AG10803 (cell line): ENCODE data around the gene CFAP251.
A peak's percentile ranks its signal among the peaks of the same experiment; 100 is the strongest.

Experiments
- DNase-seq: peaks from one replicate; pipeline ENCODE4 v3.0.0; 2010; ENCODE audit warnings: low read depth
- H3K4me3 ChIP-seq: 2 replicates; pipeline ENCODE4 v1.5.1; 2011; ENCODE audit warnings: mild to moderate bottlenecking, low read length, control low read depth
- CTCF ChIP-seq: conservative IDR thresholded peaks from 2 replicates; pipeline ENCODE4 v1.5.1; 2011; ENCODE audit warnings: mild to moderate bottlenecking, low read length, control low read depth, inconsistent platforms

CFAP251 gene

GRCh38 chr12:122020795-122021192 is 102.4 kb downstream of the CFAP251 start:
- DNase-seq = no peak
- no peak for TF ChIP-seq CTCF
- H3K4me3 ChIP-seq = peak overlapping the region; percentile 54

DNA sequence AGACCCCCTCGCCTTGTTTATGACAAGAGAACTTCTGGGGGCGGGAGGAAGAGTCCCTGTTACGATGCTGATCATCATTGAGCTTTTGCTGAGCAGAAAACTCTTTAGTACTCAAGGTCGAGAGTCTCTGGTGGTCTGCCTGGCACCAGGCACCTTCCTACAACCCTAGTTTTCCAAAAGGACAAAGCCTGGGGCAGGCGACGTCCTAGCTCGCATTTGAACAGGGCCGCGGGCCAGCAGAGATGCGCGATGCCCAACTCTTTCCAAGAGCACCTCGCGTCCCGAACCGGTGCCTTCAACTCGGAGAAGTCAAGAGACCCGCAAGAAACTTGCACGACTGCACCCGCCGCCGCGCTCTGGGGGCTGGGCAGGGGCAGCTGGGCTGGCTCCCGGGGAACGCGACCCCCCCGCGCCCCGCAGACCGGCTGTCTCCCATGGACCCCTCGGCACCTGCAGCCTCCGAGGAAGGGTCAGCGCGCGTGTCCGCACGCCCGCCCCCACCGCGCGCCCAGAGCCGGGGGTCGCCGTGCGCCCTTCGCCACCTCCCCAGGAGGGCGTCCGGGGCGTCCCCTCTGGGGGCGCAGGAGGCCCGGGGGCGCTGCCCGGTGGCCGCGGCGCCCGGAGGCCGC is 102.9 kb downstream of the CFAP251 start:
- no peak for TF ChIP-seq CTCF
- peak; percentile 24 for DNase-seq
- H3K4me3 ChIP-seq = peak overlapping the region; percentile 54

DNA sequence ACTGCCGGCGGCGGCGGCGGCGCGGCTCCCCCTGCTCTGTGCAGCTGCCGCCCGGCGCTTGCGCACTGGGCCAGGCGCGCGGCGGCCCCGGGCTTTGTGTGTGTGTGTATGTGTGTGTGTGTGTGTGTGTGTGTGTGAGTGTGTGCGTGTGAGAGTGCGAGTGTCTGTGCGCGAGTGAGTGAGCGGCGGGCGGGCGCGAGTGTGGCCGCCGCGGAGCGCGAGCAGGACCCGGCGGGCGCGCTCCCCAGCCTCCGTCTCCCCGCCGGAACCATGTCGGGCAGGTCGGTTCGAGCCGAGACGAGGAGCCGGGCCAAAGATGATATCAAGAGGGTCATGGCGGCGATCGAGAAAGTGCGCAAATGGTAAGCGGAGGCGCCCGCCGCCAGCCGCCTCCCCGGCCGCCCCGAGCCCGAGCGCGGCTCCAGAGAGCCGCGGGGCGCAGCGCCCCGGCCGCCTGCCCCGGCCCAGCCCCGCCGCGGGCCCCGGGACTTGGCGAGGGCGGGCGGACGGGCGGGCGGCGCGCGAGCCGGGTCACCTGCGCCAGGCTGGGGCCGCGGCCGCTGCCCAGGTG is 103.5 kb downstream of the CFAP251 start, which contains the start of gene BCL7A:
TSS of gene BCL7A (plus strand) at position 63 of the 571 bp plus-strand sequence. CDS start at position 271, 208 bp downstream.
- peak within 1 kb of the TSS; percentile 62 for H3K4me3 ChIP-seq
- DNase-seq = peak; percentile 82
- TF ChIP-seq CTCF = no peak

GRCh38 chr12:122022393-122023338 is 104.3 kb downstream of the CFAP251 start:
- peak overlapping the region; percentile 62 for H3K4me3 ChIP-seq
- TF ChIP-seq CTCF = no peak
- peak; percentile 20 for DNase-seq

DNA sequence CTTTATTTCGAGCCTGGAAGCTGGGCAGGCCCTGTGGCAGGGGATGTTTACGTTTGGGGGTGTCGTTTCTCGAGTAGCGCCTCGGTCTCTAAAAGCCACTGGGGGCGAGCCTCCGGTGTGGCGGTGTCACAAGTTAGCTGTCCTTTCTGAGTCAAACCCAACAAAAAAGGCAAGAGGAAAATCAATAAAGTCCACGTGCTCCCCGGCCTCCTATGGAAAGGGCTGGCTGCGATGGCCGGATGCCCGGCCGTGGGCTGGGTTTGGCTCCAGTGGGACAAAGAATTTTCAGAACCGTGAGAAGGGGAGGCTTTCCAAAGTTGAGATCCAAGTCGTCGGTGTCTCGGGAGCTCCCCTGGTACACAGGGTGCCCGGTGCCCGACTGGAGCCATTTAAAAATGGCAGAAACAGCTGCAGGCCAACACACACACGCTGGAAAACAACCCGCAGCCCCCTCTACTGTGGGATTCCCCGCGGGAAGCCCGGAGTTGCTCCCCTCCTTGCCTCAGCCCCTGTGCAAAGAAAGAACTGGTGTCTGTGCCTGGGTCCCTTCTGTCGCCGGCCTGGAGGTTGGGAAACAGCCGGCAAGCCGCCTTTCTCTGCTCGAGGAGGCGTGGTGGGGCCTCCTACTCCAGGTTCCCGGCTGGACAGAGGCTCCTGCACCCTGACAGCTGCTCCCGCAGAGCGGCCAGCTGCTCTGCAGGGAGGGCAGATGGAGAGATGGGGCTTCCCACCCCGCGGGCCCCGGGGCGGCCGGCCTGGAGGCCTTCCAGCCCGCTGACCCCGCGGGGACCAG is 105.1 kb downstream of the CFAP251 start:
- no peak for TF ChIP-seq CTCF
- peak; percentile 80 for DNase-seq
- peak overlapping the region; percentile 62 for H3K4me3 ChIP-seq

GRCh38 chr12:122024132-122024785 is 105.9 kb downstream of the CFAP251 start:
- TF ChIP-seq CTCF = no peak
- peak overlapping the region; percentile 62; the same call in 1 of the 2 replicates for H3K4me3 ChIP-seq
- no peak for DNase-seq
